PC-9 (cell line): ENCODE measurements around the gene DMAC2.

Source experiments
- EZH2 ChIP-seq: fragments of 200-600 bp; sonication (generic); IDR thresholded peaks from 2 replicates; pipeline ENCODE4 v1.8.0; 2017; ENCODE audit warnings: antibody characterized with exemption, low read depth
- TF ChIP-seq, protein P1 (sequence below): fragments of 200-600 bp; sonication (generic); conservative IDR thresholded peaks from 2 replicates; pipeline ENCODE4 v1.6.1; 2017; ENCODE audit warnings: mixed run types, antibody characterized with exemption, mild to moderate bottlenecking, moderate library complexity

DNA sequence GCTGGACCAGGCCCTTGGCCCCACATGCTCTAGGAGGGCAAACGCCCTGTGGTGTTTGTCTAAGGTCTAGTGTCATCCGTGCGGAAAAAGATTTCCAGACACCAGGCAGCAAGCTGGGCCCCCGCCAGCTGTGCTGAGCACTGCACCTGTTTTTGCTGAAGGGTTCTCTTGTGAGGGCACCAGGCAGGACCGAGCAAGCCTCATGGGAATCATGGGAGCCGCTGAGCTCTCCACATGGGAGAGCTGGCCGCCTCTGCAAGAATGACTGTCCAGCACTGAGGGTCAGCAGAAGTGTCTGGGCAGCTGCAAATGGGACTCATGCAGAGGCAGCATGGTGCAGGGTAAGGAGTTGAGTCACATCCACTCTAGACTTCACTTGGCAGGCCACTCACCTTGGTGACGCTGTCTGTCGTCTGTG lies 24.5 kb downstream of the DMAC2 start:
- TF ChIP-seq, protein P1, sequence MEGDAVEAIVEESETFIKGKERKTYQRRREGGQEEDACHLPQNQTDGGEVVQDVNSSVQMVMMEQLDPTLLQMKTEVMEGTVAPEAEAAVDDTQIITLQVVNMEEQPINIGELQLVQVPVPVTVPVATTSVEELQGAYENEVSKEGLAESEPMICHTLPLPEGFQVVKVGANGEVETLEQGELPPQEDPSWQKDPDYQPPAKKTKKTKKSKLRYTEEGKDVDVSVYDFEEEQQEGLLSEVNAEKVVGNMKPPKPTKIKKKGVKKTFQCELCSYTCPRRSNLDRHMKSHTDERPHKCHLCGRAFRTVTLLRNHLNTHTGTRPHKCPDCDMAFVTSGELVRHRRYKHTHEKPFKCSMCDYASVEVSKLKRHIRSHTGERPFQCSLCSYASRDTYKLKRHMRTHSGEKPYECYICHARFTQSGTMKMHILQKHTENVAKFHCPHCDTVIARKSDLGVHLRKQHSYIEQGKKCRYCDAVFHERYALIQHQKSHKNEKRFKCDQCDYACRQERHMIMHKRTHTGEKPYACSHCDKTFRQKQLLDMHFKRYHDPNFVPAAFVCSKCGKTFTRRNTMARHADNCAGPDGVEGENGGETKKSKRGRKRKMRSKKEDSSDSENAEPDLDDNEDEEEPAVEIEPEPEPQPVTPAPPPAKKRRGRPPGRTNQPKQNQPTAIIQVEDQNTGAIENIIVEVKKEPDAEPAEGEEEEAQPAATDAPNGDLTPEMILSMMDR, result no peak
- TF ChIP-seq EZH2, result no peak
